WTC11 (cell line): ENCODE data around the gene NDUFB1. TPM values are rescaled to one million over a fixed set of nuclear protein-coding genes. Genes with fewer than 3 reads are reported as not detected.

Experiments
- ATAC-seq: fragments of 200-7000 bp; cut with Tn5 transposase; 2 replicates; pipeline ENCODE4 v1.10.0; 2021; ENCODE audit warnings: mild to moderate bottlenecking, moderate library complexity
- CTCF ChIA-PET: fragments of 300-600 bp; sonication (Branson Sonifier 250); formaldehyde crosslinking; loops from one replicate; lab custom pipeline; 2021; ENCODE audit warnings: antibody characterized with exemption; lab: Charles Lee
- POLR2A ChIA-PET: fragments of 350-600 bp; sonication (Branson Sonifier 250); formaldehyde crosslinking; loops from one replicate; lab custom pipeline; 2021; ENCODE audit warnings: antibody characterized with exemption; lab: Charles Lee
- DNase-seq: peaks from one replicate; pipeline ENCODE4 v3.0.0; 2021; ENCODE audit warnings: low spot score
- H3K27ac Mint-ChIP-seq: 2 replicates; pipeline ENCODE4 v1.8.0; 2021; ENCODE audit warnings: mixed read lengths
- H3K27me3 Mint-ChIP-seq: 2 replicates; pipeline ENCODE4 v1.8.0; 2021; ENCODE audit warnings: low read depth, mild to moderate bottlenecking, moderate library complexity, mixed read lengths
- H3K36me3 Mint-ChIP-seq: 2 replicates; pipeline ENCODE4 v1.8.0; 2021; ENCODE audit warnings: mixed read lengths
- H3K4me1 Mint-ChIP-seq: 2 replicates; pipeline ENCODE4 v1.8.0; 2022; ENCODE audit warnings: mixed read lengths
- H3K4me3 Mint-ChIP-seq: 2 replicates; pipeline ENCODE4 v1.8.0; 2021; ENCODE audit warnings: mild to moderate bottlenecking, moderate library complexity, mixed read lengths
- H3K9me3 Mint-ChIP-seq: 2 replicates; pipeline ENCODE4 v1.8.0; 2021; ENCODE audit warnings: mixed read lengths
- ATF1 ChIP-seq: sonication (generic); formaldehyde crosslinking; IDR thresholded peaks from 2 replicates; pipeline ENCODE4 v1.8.1; 2023; ENCODE audit warnings: mild to moderate bottlenecking, moderate library complexity, missing genetic modification reagents
- CBFB ChIP-seq: sonication (generic); formaldehyde crosslinking; IDR thresholded peaks from 2 replicates; pipeline ENCODE4 v1.8.1; 2022; ENCODE audit warnings: mild to moderate bottlenecking, low read depth, missing genetic modification reagents
- FOXJ3 ChIP-seq: sonication (generic); formaldehyde crosslinking; IDR thresholded peaks from 2 replicates; pipeline ENCODE4 v1.9.0; 2021; ENCODE audit warnings: missing genetic modification reagents, mild to moderate bottlenecking, borderline replicate concordance
- GABPB1 ChIP-seq: sonication (generic); formaldehyde crosslinking; IDR thresholded peaks from 2 replicates; pipeline ENCODE4 v1.8.1; 2023; ENCODE audit warnings: mild to moderate bottlenecking, missing genetic modification reagents
- GRHL2 ChIP-seq: fragments of 250-450 bp; sonication (Bioruptor Pico); IDR thresholded peaks from 2 replicates; pipeline ENCODE4 v1.8.0; 2022; ENCODE audit warnings: mild to moderate bottlenecking, moderate library complexity; ENCODE audit not compliant: insufficient replicate concordance, severe bottlenecking
- IRF2 ChIP-seq: sonication (generic); formaldehyde crosslinking; IDR thresholded peaks from 2 replicates; pipeline ENCODE4 v1.8.0; 2022; ENCODE audit warnings: low read depth, missing genetic modification reagents, borderline replicate concordance
- JAZF1 ChIP-seq: fragments of 250-450 bp; sonication (Bioruptor Pico); IDR thresholded peaks from 2 replicates; pipeline ENCODE4 v1.9.0; 2021; ENCODE audit warnings: moderate library complexity, mild to moderate bottlenecking, inconsistent platforms
- JUN ChIP-seq: sonication (generic); formaldehyde crosslinking; IDR thresholded peaks from 2 replicates; pipeline ENCODE4 v1.8.0; 2023; ENCODE audit warnings: mild to moderate bottlenecking, missing genetic modification reagents
- MYBL2 ChIP-seq: sonication (generic); formaldehyde crosslinking; IDR thresholded peaks from 2 replicates; pipeline ENCODE4 v1.8.1; 2023; ENCODE audit warnings: mild to moderate bottlenecking, moderate library complexity, missing genetic modification reagents
- NFATC4 ChIP-seq: fragments of 250-450 bp; sonication (Bioruptor Pico); IDR thresholded peaks from 2 replicates; pipeline ENCODE4 v1.9.0; 2021; ENCODE audit warnings: mild to moderate bottlenecking
- NR2C2 ChIP-seq: sonication (generic); formaldehyde crosslinking; IDR thresholded peaks from 2 replicates; pipeline ENCODE4 v1.8.0; 2022; ENCODE audit warnings: mild to moderate bottlenecking, missing genetic modification reagents
- RORB ChIP-seq: fragments of 250-450 bp; sonication (Bioruptor Pico); IDR thresholded peaks from 2 replicates; pipeline ENCODE4 v1.9.0; 2021; ENCODE audit warnings: mild to moderate bottlenecking
- SMAD3 ChIP-seq: sonication (generic); formaldehyde crosslinking; IDR thresholded peaks from 2 replicates; pipeline ENCODE4 v1.8.0; 2022; ENCODE audit warnings: missing genetic modification reagents, mild to moderate bottlenecking, borderline replicate concordance
- SP1 ChIP-seq: sonication (generic); formaldehyde crosslinking; conservative IDR thresholded peaks from 2 replicates; pipeline ENCODE4 v1.8.1; 2022; ENCODE audit warnings: missing genetic modification reagents
- TEAD4 ChIP-seq: sonication (generic); formaldehyde crosslinking; IDR thresholded peaks from 2 replicates; pipeline ENCODE4 v1.8.0; 2022; ENCODE audit warnings: mild to moderate bottlenecking, missing genetic modification reagents
- ZNF219 ChIP-seq: sonication (generic); formaldehyde crosslinking; IDR thresholded peaks from 2 replicates; pipeline ENCODE4 v1.8.0; 2023; ENCODE audit warnings: missing genetic modification reagents, mild to moderate bottlenecking, borderline replicate concordance
- ZNF317 ChIP-seq: sonication (generic); formaldehyde crosslinking; IDR thresholded peaks from 2 replicates; pipeline ENCODE4 v1.8.1; 2023; ENCODE audit warnings: low read depth, mild to moderate bottlenecking, moderate library complexity, missing genetic modification reagents, borderline replicate concordance
- ZNF671 ChIP-seq: fragments of 250-450 bp; sonication (Bioruptor Pico); IDR thresholded peaks from 2 replicates; pipeline ENCODE4 v1.8.0; 2021; ENCODE audit warnings: mild to moderate bottlenecking
- total RNA-seq: library from RNA; stranded (reverse); gene quantifications from 3 replicates; pipeline ENCODE4 v1.2.3, GENCODE V29; 2021
- TF ChIP-seq, protein P1 (sequence below): sonication (generic); formaldehyde crosslinking; IDR thresholded peaks from 2 replicates; pipeline ENCODE4 v1.8.1; 2023; ENCODE audit warnings: mild to moderate bottlenecking, missing genetic modification reagents, moderate library complexity
- TF ChIP-seq, protein P2 (sequence below): sonication (generic); formaldehyde crosslinking; IDR thresholded peaks from 2 replicates; pipeline ENCODE4 v1.8.0; 2022; ENCODE audit warnings: mild to moderate bottlenecking, missing genetic modification reagents
- TF ChIP-seq, protein P3 (sequence below): sonication (generic); formaldehyde crosslinking; IDR thresholded peaks from 2 replicates; pipeline ENCODE4 v1.8.1; 2022; ENCODE audit warnings: mild to moderate bottlenecking, missing genetic modification reagents, moderate library complexity, borderline replicate concordance
- TF ChIP-seq, protein P4 (sequence below): fragments of 250-450 bp; sonication (Bioruptor Pico); IDR thresholded peaks from 2 replicates; pipeline ENCODE4 v1.9.0; 2021; ENCODE audit warnings: mild to moderate bottlenecking
- TF ChIP-seq, protein P5 (sequence below): sonication (generic); formaldehyde crosslinking; IDR thresholded peaks from 2 replicates; pipeline ENCODE4 v1.8.0; 2022; ENCODE audit warnings: missing genetic modification reagents
- TF ChIP-seq, protein P6 (sequence below): sonication (generic); formaldehyde crosslinking; IDR thresholded peaks from 2 replicates; pipeline ENCODE4 v1.8.0; 2022; ENCODE audit warnings: mild to moderate bottlenecking, missing genetic modification reagents

The NDUFB1 gene
- total RNA-seq, 1 experiment from 2014 or later: 114 TPM

DNA sequence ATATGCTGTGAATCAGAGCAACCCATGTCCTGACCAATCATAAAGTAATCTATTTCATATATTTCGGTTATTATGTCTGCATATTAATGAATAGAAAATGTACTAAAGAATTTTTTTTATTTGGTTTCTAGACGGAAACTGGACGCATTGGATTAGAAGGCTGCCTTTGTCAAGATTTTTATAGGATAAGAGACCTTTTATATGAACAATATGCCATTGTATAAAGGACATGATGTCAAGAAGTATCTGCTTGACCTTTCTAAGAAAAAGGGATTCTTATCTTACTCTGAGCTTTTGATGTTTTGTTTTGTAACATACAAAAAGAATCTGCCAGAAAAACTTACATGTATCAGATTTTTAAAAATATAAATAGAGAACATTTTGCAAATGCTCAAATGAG lies 40.0 kb upstream of the NDUFB1 start:
- Mint-ChIP-seq H3K9me3 (peaks cover 26% of the 10 kb centered on the region), H3K4me3 (no peak overlapping the region), H3K27me3 (no peaks in the 10 kb centered on the region), H3K4me1 (no peaks in the 10 kb centered on the region), H3K36me3 (peaks cover 85% of the 10 kb centered on the region), H3K27ac (no peak overlapping the region)
- TF ChIP-seq, protein P1, sequence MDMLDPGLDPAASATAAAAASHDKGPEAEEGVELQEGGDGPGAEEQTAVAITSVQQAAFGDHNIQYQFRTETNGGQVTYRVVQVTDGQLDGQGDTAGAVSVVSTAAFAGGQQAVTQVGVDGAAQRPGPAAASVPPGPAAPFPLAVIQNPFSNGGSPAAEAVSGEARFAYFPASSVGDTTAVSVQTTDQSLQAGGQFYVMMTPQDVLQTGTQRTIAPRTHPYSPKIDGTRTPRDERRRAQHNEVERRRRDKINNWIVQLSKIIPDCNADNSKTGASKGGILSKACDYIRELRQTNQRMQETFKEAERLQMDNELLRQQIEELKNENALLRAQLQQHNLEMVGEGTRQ (CRISPR knock-in tag): no peak
- TF ChIP-seq GRHL2 (no peak), ZNF317 (no peak), GABPB1 (CRISPR knock-in tag) (no peak), ATF1 (CRISPR knock-in tag) (no peak), MYBL2 (CRISPR knock-in tag) (no peak), NFATC4 (CRISPR knock-in tag) (no peak), NR2C2 (CRISPR knock-in tag) (no peak), SP1 (CRISPR knock-in tag) (no peak), IRF2 (CRISPR knock-in tag) (no peak), RORB (CRISPR knock-in tag) (no peak), CBFB (CRISPR knock-in tag) (no peak)
- TF ChIP-seq, protein P2, sequence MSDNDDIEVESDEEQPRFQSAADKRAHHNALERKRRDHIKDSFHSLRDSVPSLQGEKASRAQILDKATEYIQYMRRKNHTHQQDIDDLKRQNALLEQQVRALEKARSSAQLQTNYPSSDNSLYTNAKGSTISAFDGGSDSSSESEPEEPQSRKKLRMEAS: no peak
- TF ChIP-seq, protein P3, sequence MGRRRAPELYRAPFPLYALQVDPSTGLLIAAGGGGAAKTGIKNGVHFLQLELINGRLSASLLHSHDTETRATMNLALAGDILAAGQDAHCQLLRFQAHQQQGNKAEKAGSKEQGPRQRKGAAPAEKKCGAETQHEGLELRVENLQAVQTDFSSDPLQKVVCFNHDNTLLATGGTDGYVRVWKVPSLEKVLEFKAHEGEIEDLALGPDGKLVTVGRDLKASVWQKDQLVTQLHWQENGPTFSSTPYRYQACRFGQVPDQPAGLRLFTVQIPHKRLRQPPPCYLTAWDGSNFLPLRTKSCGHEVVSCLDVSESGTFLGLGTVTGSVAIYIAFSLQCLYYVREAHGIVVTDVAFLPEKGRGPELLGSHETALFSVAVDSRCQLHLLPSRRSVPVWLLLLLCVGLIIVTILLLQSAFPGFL (CRISPR knock-in tag): no peak
- CTCF ChIA-PET: no interaction called here
- POLR2A ChIA-PET: no interaction called here
- ATAC-seq (no peak), DNase-seq (no peak)

DNA sequence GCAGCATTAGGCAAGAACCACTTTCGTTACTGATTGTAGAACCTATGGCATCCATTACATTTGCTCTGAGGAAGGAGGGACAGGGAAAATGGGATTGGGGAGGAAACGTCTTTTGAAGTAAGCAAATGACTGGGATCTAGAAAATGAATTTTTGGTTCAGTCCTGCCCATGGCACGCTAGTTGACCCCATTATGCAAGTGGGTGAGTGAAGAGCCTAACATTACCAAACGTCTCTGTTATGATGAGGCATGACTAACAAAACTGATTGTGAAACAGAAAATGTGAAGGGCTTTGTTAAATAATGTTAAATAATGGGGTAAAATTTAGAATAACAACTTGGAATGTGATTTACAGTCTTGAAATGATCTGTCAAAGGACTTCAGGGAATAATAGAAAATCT lies 39.1 kb upstream of the NDUFB1 start:
- Mint-ChIP-seq H3K27me3 (no peaks in the 10 kb centered on the region), H3K27ac (no peak overlapping the region), H3K4me1 (no peaks in the 10 kb centered on the region), H3K9me3 (peaks cover 24% of the 10 kb centered on the region), H3K4me3 (no peak overlapping the region), H3K36me3 (peaks cover 85% of the 10 kb centered on the region)
- TF ChIP-seq JUN: no peak
- TF ChIP-seq JAZF1: no peak
- no peak for TF ChIP-seq ZNF671
- no peak for TF ChIP-seq IRF2 (CRISPR knock-in tag)
- TF ChIP-seq GRHL2: no peak
- TF ChIP-seq, protein P4, sequence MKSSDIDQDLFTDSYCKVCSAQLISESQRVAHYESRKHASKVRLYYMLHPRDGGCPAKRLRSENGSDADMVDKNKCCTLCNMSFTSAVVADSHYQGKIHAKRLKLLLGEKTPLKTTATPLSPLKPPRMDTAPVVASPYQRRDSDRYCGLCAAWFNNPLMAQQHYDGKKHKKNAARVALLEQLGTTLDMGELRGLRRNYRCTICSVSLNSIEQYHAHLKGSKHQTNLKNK: no peak
- TF ChIP-seq FOXJ3 (CRISPR knock-in tag): no peak
- TF ChIP-seq, protein P5, sequence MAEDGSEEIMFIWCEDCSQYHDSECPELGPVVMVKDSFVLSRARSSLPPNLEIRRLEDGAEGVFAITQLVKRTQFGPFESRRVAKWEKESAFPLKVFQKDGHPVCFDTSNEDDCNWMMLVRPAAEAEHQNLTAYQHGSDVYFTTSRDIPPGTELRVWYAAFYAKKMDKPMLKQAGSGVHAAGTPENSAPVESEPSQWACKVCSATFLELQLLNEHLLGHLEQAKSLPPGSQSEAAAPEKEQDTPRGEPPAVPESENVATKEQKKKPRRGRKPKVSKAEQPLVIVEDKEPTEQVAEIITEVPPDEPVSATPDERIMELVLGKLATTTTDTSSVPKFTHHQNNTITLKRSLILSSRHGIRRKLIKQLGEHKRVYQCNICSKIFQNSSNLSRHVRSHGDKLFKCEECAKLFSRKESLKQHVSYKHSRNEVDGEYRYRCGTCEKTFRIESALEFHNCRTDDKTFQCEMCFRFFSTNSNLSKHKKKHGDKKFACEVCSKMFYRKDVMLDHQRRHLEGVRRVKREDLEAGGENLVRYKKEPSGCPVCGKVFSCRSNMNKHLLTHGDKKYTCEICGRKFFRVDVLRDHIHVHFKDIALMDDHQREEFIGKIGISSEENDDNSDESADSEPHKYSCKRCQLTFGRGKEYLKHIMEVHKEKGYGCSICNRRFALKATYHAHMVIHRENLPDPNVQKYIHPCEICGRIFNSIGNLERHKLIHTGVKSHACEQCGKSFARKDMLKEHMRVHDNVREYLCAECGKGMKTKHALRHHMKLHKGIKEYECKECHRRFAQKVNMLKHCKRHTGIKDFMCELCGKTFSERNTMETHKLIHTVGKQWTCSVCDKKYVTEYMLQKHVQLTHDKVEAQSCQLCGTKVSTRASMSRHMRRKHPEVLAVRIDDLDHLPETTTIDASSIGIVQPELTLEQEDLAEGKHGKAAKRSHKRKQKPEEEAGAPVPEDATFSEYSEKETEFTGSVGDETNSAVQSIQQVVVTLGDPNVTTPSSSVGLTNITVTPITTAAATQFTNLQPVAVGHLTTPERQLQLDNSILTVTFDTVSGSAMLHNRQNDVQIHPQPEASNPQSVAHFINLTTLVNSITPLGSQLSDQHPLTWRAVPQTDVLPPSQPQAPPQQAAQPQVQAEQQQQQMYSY (CRISPR knock-in tag): no peak
- no peak for TF ChIP-seq ZNF219
- TF ChIP-seq NR2C2 (CRISPR knock-in tag): no peak
- TF ChIP-seq TEAD4: no peak
- TF ChIP-seq, protein P6, sequence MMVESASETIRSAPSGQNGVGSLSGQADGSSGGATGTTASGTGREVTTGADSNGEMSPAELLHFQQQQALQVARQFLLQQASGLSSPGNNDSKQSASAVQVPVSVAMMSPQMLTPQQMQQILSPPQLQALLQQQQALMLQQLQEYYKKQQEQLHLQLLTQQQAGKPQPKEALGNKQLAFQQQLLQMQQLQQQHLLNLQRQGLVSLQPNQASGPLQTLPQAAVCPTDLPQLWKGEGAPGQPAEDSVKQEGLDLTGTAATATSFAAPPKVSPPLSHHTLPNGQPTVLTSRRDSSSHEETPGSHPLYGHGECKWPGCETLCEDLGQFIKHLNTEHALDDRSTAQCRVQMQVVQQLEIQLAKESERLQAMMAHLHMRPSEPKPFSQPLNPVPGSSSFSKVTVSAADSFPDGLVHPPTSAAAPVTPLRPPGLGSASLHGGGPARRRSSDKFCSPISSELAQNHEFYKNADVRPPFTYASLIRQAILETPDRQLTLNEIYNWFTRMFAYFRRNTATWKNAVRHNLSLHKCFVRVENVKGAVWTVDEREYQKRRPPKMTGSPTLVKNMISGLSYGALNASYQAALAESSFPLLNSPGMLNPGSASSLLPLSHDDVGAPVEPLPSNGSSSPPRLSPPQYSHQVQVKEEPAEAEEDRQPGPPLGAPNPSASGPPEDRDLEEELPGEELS (CRISPR knock-in tag): no peak
- TF ChIP-seq SMAD3 (CRISPR knock-in tag): no peak
- ChIA-PET CTCF (no interaction called here), POLR2A (no interaction called here)
- ATAC-seq (no peak), DNase-seq (no peak)
